RWPE1 (cell line): ENCODE measurements around the gene TMEM53.

Experiments used
- CTCF ChIA-PET: fragments of 350-600 bp; sonication (Branson Sonifier 250); formaldehyde crosslinking; extraction: SDS; loops from one replicate; lab custom pipeline; 2021; lab: Yijun Ruan, JAX
- POLR2A ChIA-PET: fragments of 400-600 bp; formaldehyde crosslinking; extraction: SDS; loops from one replicate; lab custom pipeline; 2020; ENCODE audit warnings: antibody characterized with exemption; ENCODE audit not compliant: low non-redundant PET; lab: Yijun Ruan, JAX
- DNase-seq: peaks from one replicate; pipeline ENCODE4 v3.0.0; 2012; ENCODE audit warnings: low spot score
- H3K27ac ChIP-seq: fragments of 450-650 bp; 2 replicates; pipeline ENCODE4 v1.5.1; 2017
- TF ChIP-seq, protein P1 (sequence below): fragments of 450-650 bp; conservative IDR thresholded peaks from 2 replicates; pipeline ENCODE4 v1.5.1; 2017; ENCODE audit warnings: low read depth, mild to moderate bottlenecking

TMEM53 gene

DNA sequence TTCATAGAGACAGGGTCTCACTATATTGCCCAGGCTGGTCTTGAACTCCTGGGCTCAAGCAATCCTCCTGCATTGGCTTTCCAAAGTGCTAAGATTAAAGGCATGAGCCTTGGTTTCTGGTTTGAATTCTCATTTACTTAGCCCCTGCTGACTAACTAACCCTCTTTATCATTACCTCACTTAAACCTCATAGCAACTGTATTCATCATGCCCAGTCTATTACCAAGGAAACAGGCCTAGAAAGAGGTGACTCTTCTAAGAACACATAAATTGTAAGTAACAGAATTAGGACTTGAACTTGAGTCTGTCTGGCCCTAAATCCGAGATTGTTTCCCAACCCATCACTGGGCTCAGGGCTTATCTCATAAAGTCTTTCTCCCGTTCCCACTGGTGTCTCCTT lies 44.2 kb downstream of the TMEM53 start:
- H3K27ac ChIP-seq = no peak overlapping the region
- POLR2A ChIA-PET = no interaction called here

DNA sequence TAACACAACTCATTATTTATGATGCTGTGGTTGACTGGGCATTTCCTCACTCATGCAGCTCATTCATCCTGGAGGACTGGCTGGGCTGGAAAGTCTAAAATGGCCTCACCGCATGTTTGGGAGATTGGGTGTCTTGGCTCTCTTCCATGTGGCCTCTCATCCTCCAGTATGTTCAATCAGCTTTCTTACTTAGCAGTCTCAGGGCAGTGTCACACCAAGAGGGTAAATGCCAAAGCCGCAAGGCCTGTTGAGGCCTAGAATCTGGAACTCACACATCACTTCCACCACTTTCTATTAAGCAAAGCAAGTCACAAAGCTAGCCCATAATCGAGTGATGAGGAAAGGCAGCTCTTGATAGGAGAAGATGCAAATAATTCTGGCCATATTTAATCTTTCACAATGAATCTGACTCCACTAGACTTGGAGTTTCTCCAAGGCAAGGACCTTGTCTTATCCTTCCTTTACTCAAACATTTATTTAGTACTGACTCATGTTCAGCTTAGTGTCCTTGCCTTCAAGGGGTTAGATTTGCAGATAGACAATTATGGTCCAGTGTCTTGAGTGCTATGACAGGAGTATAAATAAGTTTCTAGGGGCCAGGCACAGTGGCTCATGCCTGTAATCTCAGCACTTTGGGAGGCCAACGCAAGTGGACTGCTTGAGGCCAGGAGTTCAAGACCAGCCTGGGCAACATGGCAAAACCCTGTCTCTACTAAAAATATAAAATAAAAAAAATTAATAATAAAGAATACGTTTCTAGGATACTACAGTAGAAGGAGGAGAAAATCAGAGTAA lies 45.1 kb downstream of the TMEM53 start:
- TF ChIP-seq, protein P1, sequence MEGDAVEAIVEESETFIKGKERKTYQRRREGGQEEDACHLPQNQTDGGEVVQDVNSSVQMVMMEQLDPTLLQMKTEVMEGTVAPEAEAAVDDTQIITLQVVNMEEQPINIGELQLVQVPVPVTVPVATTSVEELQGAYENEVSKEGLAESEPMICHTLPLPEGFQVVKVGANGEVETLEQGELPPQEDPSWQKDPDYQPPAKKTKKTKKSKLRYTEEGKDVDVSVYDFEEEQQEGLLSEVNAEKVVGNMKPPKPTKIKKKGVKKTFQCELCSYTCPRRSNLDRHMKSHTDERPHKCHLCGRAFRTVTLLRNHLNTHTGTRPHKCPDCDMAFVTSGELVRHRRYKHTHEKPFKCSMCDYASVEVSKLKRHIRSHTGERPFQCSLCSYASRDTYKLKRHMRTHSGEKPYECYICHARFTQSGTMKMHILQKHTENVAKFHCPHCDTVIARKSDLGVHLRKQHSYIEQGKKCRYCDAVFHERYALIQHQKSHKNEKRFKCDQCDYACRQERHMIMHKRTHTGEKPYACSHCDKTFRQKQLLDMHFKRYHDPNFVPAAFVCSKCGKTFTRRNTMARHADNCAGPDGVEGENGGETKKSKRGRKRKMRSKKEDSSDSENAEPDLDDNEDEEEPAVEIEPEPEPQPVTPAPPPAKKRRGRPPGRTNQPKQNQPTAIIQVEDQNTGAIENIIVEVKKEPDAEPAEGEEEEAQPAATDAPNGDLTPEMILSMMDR = no peak
- DNase-seq = no peak
- ChIA-PET CTCF (no interaction called here), POLR2A (no interaction called here)
- H3K27ac ChIP-seq = no peak overlapping the region

More for the DNA sequence above, 44.2 kb downstream of the TMEM53 start:
- TF ChIP-seq, protein P1 = no peak
- CTCF ChIA-PET = no interaction called here
- no peak for DNase-seq

DNA sequence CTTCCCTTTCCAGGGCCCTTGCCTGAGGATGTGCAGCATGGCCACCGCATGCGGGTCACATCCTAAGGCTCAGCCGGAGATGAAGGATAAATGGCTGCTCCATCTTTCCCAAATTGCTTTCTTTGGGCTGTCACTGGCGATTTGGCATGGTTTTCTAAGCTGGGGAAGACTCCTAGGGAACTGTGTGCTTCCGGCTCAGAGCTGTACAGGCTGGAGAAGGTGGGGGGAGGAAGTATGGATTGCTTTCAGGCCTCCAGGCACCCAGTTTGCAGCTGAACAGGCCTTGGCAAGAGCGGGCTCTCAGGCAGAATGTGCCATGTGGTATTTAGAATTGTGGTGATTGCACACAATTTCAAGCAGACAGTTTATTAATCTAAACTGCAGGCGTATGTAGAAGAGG lies 48.9 kb downstream of the TMEM53 start:
- TF ChIP-seq, protein P1 = no peak
- CTCF ChIA-PET = no interaction called here
- no peak for DNase-seq
- no peak overlapping the region for H3K27ac ChIP-seq
- POLR2A ChIA-PET = no interaction called here

- TF ChIP-seq, protein P1 = no peak
- POLR2A ChIA-PET = interaction anchor here (0.5 kb wide), 1 partner anchor 918 kb away, joined by 3 read pairs; no protein-coding TSS in a partner anchor
- DNase-seq = no peak
- H3K27ac ChIP-seq = no peak overlapping the region
- CTCF ChIA-PET = interaction anchor here (1.0 kb wide), 1 partner anchor 311 kb away, joined by 4 read pairs; no protein-coding TSS in a partner anchor
Measured at GRCh38 chr1:44624268-44624901, 49.9 kb downstream of the TMEM53 start.

- ChIA-PET POLR2A (no interaction called here), CTCF (no interaction called here)
- DNase-seq = no peak
- no peak overlapping the region for H3K27ac ChIP-seq
- TF ChIP-seq, protein P1 = no peak
Measured at GRCh38 chr1:44621841-44622286, 52.4 kb downstream of the TMEM53 start.

- no peak overlapping the region for H3K27ac ChIP-seq
- CTCF ChIA-PET = no interaction called here
- TF ChIP-seq, protein P1 = no peak
- POLR2A ChIA-PET = no interaction called here
- no peak for DNase-seq
Measured at GRCh38 chr1:44620072-44620471, 54.2 kb downstream of the TMEM53 start.
